ENCODE data around the gene RBCK1. TPM values are rescaled to one million over a fixed set of nuclear protein-coding genes. Genes with fewer than 3 reads are reported as not detected.
A peak's percentile ranks its signal among the peaks of the same experiment; 100 is the strongest.

RBCK1 gene
- total RNA-seq, 4 donors from 2014 or later, result 63.6 to 85.3 (median 78.5) TPM

DNA sequence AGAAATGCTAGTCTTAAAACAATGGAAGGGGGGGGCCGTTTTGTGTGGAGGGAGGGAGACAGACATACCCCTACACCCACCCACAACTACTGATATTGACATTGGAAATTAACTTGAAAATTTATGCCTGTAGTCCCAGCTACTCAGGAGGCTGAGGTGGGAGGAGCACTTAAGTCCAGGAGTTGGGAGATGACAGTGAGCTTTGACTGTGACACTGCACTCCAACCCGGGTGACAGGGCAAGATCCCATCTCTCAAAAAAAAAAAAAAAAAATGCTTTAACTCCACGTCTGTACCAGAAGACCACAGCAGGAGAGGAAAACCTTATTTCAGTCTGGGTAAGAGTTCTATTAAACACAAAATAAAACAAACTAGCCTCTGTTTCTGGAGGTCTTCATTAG lies 52.1 kb downstream of the RBCK1 start:
- Histone ChIP-seq H3K4me1 (peaks cover 50% of the 10 kb centered on the region), H3K9me3 (no peaks in the 10 kb centered on the region), H3K4me3 (peak overlapping the region; percentile 98), H3K27ac (no peak overlapping the region), H3K36me3 (no peaks in the 10 kb centered on the region), H3K27me3 (no peaks in the 10 kb centered on the region)
- WGBS, result 25% methylated on average over 3 of the region's 3 CpGs
- DNase-seq (ENCODE audit: low spot score in 2 of 2), result no peak
- TF ChIP-seq, protein P1, sequence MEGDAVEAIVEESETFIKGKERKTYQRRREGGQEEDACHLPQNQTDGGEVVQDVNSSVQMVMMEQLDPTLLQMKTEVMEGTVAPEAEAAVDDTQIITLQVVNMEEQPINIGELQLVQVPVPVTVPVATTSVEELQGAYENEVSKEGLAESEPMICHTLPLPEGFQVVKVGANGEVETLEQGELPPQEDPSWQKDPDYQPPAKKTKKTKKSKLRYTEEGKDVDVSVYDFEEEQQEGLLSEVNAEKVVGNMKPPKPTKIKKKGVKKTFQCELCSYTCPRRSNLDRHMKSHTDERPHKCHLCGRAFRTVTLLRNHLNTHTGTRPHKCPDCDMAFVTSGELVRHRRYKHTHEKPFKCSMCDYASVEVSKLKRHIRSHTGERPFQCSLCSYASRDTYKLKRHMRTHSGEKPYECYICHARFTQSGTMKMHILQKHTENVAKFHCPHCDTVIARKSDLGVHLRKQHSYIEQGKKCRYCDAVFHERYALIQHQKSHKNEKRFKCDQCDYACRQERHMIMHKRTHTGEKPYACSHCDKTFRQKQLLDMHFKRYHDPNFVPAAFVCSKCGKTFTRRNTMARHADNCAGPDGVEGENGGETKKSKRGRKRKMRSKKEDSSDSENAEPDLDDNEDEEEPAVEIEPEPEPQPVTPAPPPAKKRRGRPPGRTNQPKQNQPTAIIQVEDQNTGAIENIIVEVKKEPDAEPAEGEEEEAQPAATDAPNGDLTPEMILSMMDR (IDR thresholded peaks at IDR 0.05), result no peak
- TF ChIP-seq POLR2AphosphoS5 (IDR thresholded peaks at IDR 0.05) (no peak), POLR2A (IDR thresholded peaks at IDR 0.05) (no peak), EP300 (IDR thresholded peaks at IDR 0.05) (no peak)

DNA sequence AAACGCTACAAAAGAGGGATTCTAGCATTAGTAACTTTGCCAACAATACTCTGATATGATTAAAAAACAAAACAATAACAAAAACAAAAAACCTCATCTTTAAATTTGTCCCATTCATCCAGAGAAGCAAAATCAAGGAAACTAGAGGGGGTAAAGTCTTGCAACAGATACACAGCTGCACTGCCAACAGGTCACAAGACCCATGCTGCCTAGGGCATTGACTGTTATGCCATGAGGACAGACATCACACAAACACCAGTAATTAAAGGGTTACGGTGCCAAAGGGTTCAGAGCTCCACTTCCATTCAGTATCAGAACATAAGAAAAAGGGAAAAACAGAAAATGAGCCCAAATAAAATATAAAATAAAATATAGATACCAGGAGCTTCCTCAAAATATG lies 52.6 kb downstream of the RBCK1 start:
- TF ChIP-seq, protein P1 (IDR thresholded peaks at IDR 0.05), result no peak
- TF ChIP-seq POLR2A (IDR thresholded peaks at IDR 0.05), result no peak
- no peak for TF ChIP-seq POLR2AphosphoS5 (IDR thresholded peaks at IDR 0.05)
- TF ChIP-seq EP300 (IDR thresholded peaks at IDR 0.05), result no peak
- Histone ChIP-seq H3K4me3 (peak overlapping the region; percentile 98), H3K27ac (no peak overlapping the region), H3K36me3 (no peaks in the 10 kb centered on the region), H3K9me3 (no peaks in the 10 kb centered on the region), H3K4me1 (peaks cover 45% of the 10 kb centered on the region), H3K27me3 (no peaks in the 10 kb centered on the region)
- 28% methylated on average over 2 of the region's 2 CpGs for WGBS
- no peak for DNase-seq (ENCODE audit: low spot score in 2 of 2)

DNA sequence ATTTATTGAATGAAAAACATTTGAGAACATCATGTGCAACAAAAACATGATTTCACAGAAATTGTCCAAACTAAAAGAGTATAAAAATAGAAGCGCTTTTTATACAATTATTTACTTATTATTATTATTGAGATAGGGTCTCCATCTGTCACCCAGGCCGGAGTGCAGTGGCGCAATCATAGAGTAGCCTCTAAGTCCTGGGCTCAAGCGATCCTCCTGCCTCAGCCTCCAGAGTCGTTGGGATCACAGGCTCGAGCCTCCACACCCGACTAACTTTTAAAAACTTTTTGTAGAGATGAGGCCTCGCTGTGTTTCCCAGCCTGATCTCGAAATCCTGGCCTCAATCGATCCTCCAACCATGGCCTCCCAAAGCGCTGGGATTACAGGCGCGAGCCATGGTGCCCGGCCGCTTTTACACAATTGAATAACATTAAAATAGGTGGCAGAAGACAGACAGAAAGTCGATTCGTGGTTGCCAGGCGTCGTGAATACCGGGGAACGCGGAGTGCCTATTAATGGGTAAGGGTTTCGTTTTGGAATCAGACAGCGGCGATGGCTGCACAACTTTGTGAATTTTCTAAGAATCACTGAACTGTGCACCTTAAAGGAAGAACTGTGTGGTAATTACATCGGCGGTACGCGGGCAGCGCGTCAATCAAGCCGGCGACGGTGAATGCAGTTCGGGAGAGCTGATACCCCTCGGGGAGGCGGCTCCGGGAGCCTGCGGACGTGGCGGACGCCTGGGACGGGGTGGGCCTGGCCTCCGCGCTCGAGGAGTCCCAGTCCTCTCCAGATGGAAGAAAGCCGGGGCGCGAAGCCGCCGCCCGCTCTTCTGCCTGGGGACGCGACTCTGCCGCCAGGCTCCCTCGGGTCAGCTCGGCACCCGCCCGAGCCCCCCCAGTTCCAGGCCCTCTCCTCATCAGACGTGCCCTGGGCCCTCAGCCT lies 53.4 kb downstream of the RBCK1 start:
- TF ChIP-seq, protein P1 (IDR thresholded peaks at IDR 0.05), result no peak
- TF ChIP-seq POLR2AphosphoS5 (IDR thresholded peaks at IDR 0.05), result no peak
- TF ChIP-seq EP300 (IDR thresholded peaks at IDR 0.05), result no peak
- no peak for TF ChIP-seq POLR2A (IDR thresholded peaks at IDR 0.05)
- WGBS, result 11% methylated on average over 45 of the region's 60 CpGs
- peak overlapping the region; percentile 98 for H3K27ac ChIP-seq
- no peaks in the 10 kb centered on the region for H3K36me3 ChIP-seq
- H3K4me1 ChIP-seq, result peaks cover 43% of the 10 kb centered on the region
- H3K27me3 ChIP-seq, result no peaks in the 10 kb centered on the region
- peak overlapping the region; percentile 98 for H3K4me3 ChIP-seq
- peak; percentile 76 to 79 for DNase-seq (ENCODE audit: low spot score in 2 of 2)
- no peaks in the 10 kb centered on the region for H3K9me3 ChIP-seq

DNA sequence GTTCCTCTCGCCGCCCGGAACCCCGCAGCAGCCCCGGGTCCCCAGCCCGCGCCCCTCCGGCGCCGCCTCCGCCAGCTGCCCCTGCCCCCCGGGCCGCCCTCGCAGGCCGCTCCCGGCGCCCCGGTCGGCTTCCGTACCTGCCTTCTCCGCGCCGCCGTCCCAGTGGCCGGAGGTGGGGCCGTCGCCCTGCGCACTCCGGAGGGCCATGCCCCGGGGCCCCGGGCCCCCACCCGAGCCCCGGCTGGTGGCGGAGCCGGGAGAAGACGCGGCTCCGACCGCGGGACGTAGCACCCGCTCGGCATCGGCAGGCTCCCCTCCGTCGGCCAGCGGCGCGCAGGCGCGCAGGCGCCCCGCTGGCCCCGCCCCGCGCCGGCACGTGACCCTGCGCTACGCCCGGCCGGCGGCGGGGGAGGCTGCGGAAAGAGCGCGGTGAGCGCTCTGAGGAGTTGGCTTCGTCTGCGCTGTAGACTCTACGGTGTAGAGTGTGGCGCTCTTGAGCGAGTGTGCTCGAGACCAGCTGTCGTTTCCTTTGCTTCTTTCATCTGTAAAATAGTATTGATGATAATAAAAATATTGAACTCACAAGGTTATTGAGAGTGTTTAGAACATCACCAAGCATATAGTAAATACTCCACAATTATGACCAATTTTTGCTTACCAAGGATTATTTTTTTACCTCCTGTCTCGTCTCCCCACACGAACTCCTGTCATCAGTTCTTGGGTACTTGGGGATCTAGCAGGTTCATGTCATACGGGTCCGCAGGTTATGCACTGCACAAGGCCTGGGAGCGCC lies 54.3 kb downstream of the RBCK1 start, which contains the start of gene TBC1D20:
Gene TBC1D20, minus strand, starts transcription at position 335 of the 793 bp plus-strand sequence. Its CDS starts 128 bp downstream, at position 207.
- WGBS, result under 1% methylated on average over 30 of the region's 80 CpGs

More for the DNA sequence above, 54.3 kb downstream of the RBCK1 start, which contains the start of gene TBC1D20:
- no peaks in the 10 kb centered on the region for H3K36me3 ChIP-seq
- peak in 1 of 2 donors; percentile 71 for TF ChIP-seq POLR2A (IDR thresholded peaks at IDR 0.05)
- TF ChIP-seq, protein P1 (IDR thresholded peaks at IDR 0.05), result no peak
- no peaks in the 10 kb centered on the region for H3K27me3 ChIP-seq
- H3K4me1 ChIP-seq, result peaks cover 43% of the 10 kb centered on the region
- H3K9me3 ChIP-seq, result no peaks in the 10 kb centered on the region
- H3K4me3 ChIP-seq, result peak within 1 kb of the TSS; percentile 98
- H3K27ac ChIP-seq, result peak within 1 kb of the TSS; percentile 98
- peak; percentile 82 to 90 for DNase-seq (ENCODE audit: low spot score in 2 of 2)
